K562 (cell line): ENCODE measurements around the gene SCN4A. TPM values are rescaled to one million over a fixed set of nuclear protein-coding genes. Genes with fewer than 3 reads are reported as not detected.

Source experiments
- ATAC-seq: fragments of 200-7000 bp; cut with Tn5 transposase; 3 replicates; pipeline ENCODE4 v1.9.1; 2020; ENCODE audit warnings: moderate library complexity
- BruUV-seq: library from RNA; stranded (reverse); fragments of 400-500 nt; replicated peaks from 2 replicates; lab custom pipeline; 2021; lab: Mats Ljungman, UMichigan
- CTCF ChIA-PET: fragments of 300-600 bp; formaldehyde crosslinking; extraction: SDS; loops from one replicate; lab custom pipeline; 2021; ENCODE audit warnings: low intra/inter-chr PET ratio; lab: Yijun Ruan, JAX
- POLR2A ChIA-PET: fragments of 300-600, 350-650 bp; sonication (Branson Sonifier 250); formaldehyde crosslinking; extraction: SDS; loops from one replicate; lab custom pipeline; 2021; ENCODE audit warnings: antibody characterized with exemption, inconsistent platforms; lab: Yijun Ruan, JAX
- DNase-seq, 4 experiments: peaks; one replicate each; pipeline versions ENCODE4 v3.0.0 to v3.0.0-alpha.2; 2011 to 2018; ENCODE audit warnings: low spot score in 3 of 4, mixed read lengths in 3 of 4; ENCODE audit errors: extremely low read depth in 1 of 4
- FAIRE-seq: peaks from 2 replicates; lab custom pipeline; 2011; peaks lifted over from hg19 to GRCh38; lab: Jason Lieb, UNC
- H2AFZ ChIP-seq: 2 replicates; pipeline ENCODE4 v1.6.0; 2011; ENCODE audit warnings: low read depth, low read length, control low read depth, inconsistent platforms
- H3K27ac ChIP-seq: fragments of 200-600 bp; 3 replicates; pipeline ENCODE4 v1.8.0; 2011; ENCODE audit warnings: low read depth, mild to moderate bottlenecking, control low read depth, inconsistent platforms, low read length, moderate library complexity, mixed read lengths; ENCODE audit errors: extremely low read depth
- H3K27me3 ChIP-seq, 2 experiments: fragments of 300-600 bp in 1 of 2; 2 replicates in 1 of 2; 3 replicates in 1 of 2; pipeline versions ENCODE4 v1.6.0 to v1.8.0; 2011; ENCODE audit warnings: inconsistent platforms in 2 of 2, low read length in 2 of 2, mild to moderate bottlenecking in 1 of 2, mixed read lengths in 1 of 2, moderate library complexity in 1 of 2; ENCODE audit not compliant: control insufficient read depth in 2 of 2, insufficient read depth in 2 of 2
- H3K36me3 ChIP-seq: fragments of 300-600 bp; 3 replicates; pipeline ENCODE4 v1.8.0; 2011; ENCODE audit warnings: mild to moderate bottlenecking, low read length, inconsistent platforms; ENCODE audit not compliant: control insufficient read depth, insufficient read depth
- H3K4me1 ChIP-seq, 2 experiments: fragments of 200-600 bp in 1 of 2; replicated peaks in 1 of 2; 2 replicates in 1 of 2; 3 replicates in 1 of 2; pipeline versions ENCODE4 v1.5.1 to v1.8.0; 2011; ENCODE audit warnings: inconsistent platforms in 2 of 2, low read length in 2 of 2, mild to moderate bottlenecking in 1 of 2, mixed read lengths in 1 of 2, moderate library complexity in 1 of 2; ENCODE audit not compliant: control insufficient read depth in 2 of 2, insufficient read depth in 2 of 2
- H3K4me2 ChIP-seq: 2 replicates; pipeline ENCODE4 v1.6.1; 2011; ENCODE audit warnings: low read length, control low read depth, inconsistent platforms, mixed read lengths; ENCODE audit not compliant: insufficient read depth
- H3K4me3 ChIP-seq: fragments of 200-600 bp; sonication (generic), shearing (Covaris generic); 2 replicates; pipeline ENCODE4 v1.5.1; 2016; ENCODE audit warnings: control low read depth, inconsistent platforms
- H3K79me2 ChIP-seq: fragments of 200-600 bp; 3 replicates; pipeline ENCODE4 v1.8.0; 2011; ENCODE audit warnings: low read length, inconsistent platforms; ENCODE audit not compliant: control insufficient read depth, insufficient read depth
- H3K9ac ChIP-seq, 2 experiments: 2 replicates each; pipeline versions ENCODE4 v1.6.0 to v1.6.1; 2011; ENCODE audit warnings: low read depth in 2 of 2, low read length in 2 of 2, control low read depth in 1 of 2, inconsistent platforms in 1 of 2, mild to moderate bottlenecking in 1 of 2, mixed read lengths in 1 of 2; ENCODE audit not compliant: insufficient read depth in 1 of 2
- H3K9me1 ChIP-seq: one replicate; pipeline ENCODE4 v1.6.0; 2011; ENCODE audit warnings: inconsistent platforms, mild to moderate bottlenecking, low read length, moderate library complexity; ENCODE audit not compliant: control insufficient read depth, insufficient read depth
- H3K9me3 ChIP-seq: replicated peaks from 2 replicates; pipeline ENCODE4 v1.5.1; 2011; ENCODE audit warnings: low read depth, low read length, inconsistent platforms; ENCODE audit not compliant: control insufficient read depth, insufficient read depth
- H4K20me1 ChIP-seq: replicated peaks from 2 replicates; pipeline ENCODE4 v1.6.1; 2011; ENCODE audit warnings: low read length, inconsistent platforms, mixed read lengths; ENCODE audit not compliant: control insufficient read depth, insufficient read depth
- PCBP1 ChIP-seq: fragments of 200-400 bp; formaldehyde crosslinking; IDR thresholded peaks from 2 replicates; pipeline ENCODE4 v1.6.1; 2018; ENCODE audit warnings: mild to moderate bottlenecking, low read depth, low read length; ENCODE audit not compliant: poor library complexity, severe bottlenecking
- RHOXF2B ChIP-seq: fragments of 250-450 bp; sonication (Bioruptor Pico); conservative IDR thresholded peaks from 2 replicates; pipeline ENCODE4 v1.5.1; 2021
- WGBS: fragments of 100-300 bp; shearing (Covaris generic); methylation state at CpG from one replicate; pipeline ENCODE4 v1.1.6; 2016; ENCODE audit warnings: low coverage, mixed read lengths; ENCODE audit not compliant: insufficient coverage; ENCODE audit errors: missing lambda C conversion rate; 5-methylcytosine and 5-hydroxymethylcytosine counted together
- in situ Hi-C: fragments of 300-500 bp; cut with MboI; formaldehyde crosslinking; loops from 4 replicates; pipeline ENCODE4 v1.15.0; 2018; ENCODE audit warnings: inconsistent platforms, mixed read lengths
- intact Hi-C: fragments of 100-400 bp; cut with micrococcal nuclease; formaldehyde crosslinking; loops from 2 replicates; pipeline ENCODE4 v1.14.2; 2022
- polyA plus RNA-seq, 8 experiments: library from polyadenylated mRNA; depleted of rRNA in 4 of 8; stranded (reverse) in 5 of 8; unstranded in 3 of 8; fragments of >200 nt; fragmentation: Nextera tagmentation in 2 of 8; fragmentation: Illumina TruSeq in 1 of 8; extraction: Ambion mirVana in 2 of 8; extraction: Trizol in 1 of 8; gene quantifications; 2 replicates each; pipeline versions ENCODE4 v1.2.1 to v1.2.3, GENCODE V29; 2011 to 2014; ENCODE audit warnings: inconsistent platforms in 1 of 8, missing spikeins in 1 of 8
- total RNA-seq, 7 experiments: library from RNA; depleted of rRNA in 6 of 7; stranded (reverse); fragments of >200 nt in 6 of 7; fragmentation: Illumina TruSeq in 2 of 7; extraction: Trizol in 2 of 7; gene quantifications; 2 replicates each; pipeline versions ENCODE4 v1.2.1 to v1.2.3, GENCODE V29; 2011 to 2021; ENCODE audit warnings: low replicate concordance in 1 of 7
- TF ChIP-seq, protein P1 (sequence below), 3 experiments: fragments of 200-800 bp in 1 of 3; sonication (Bioruptor generic) in 1 of 3; sonication (generic) in 1 of 3; formaldehyde crosslinking in 1 of 3; IDR thresholded peaks; 2 replicates each; pipeline versions ENCODE4 v1.6.1 to v1.8.0; 2016 to 2022; ENCODE audit warnings: mild to moderate bottlenecking in 2 of 3, missing compliant biosample characterization in 2 of 3, missing genetic modification characterization in 2 of 3, missing genetic modification reagents in 1 of 3
- TF ChIP-seq, protein P2 (sequence below), 3 experiments: IDR thresholded peaks in 2 of 3; conservative IDR thresholded peaks in 1 of 3; 2 replicates each; pipeline ENCODE4 v1.5.1; 2011 to 2012; ENCODE audit warnings: low read length in 3 of 3, mild to moderate bottlenecking in 3 of 3, control low read depth in 2 of 3, improper control_type of control experiment in 1 of 3, inconsistent platforms in 1 of 3, low read depth in 1 of 3, mixed read lengths in 1 of 3, moderate library complexity in 1 of 3; ENCODE audit not compliant: insufficient read depth in 2 of 3

The SCN4A gene
- total and polyA plus RNA-seq, 9 of the 15 experiments (the other 6 are each of a cell fraction or from before 2014, with no cell fraction given), result 0.29 to 2.6 (median 1.4) TPM

DNA sequence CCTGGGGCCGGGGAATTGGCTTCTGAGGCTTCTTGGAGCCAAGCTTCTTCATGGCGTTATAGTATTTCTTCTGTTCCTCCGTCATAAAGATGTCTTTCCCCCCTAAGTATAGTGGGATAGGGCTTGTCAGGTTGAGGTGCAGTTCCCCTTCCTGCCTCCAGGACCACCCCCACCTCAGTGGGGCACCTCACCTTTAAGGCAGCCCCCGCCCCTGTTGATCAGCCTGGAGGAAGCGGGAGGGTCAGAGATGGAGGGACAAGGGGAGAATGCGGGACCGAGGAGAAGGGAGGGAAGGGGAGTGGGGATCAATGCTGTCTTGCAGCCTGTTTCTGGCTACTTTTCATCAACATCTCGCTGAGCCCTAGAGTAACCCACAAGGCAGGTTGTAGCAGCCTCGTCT lies 29.0 kb downstream of the SCN4A start:
- no TSS peak for BruUV-seq
- intact Hi-C loops (loop anchor here (10.0 kb wide), 1 partner anchor 81 kb away; the partner anchor contains the start of gene ICAM2), in situ Hi-C loops (no loop called here)
- peaks cover 3 to 32% of the 10 kb centered on the region in 2 experiments; a peak in 3 of 5 replicates for H3K4me1 ChIP-seq
- H3K9me3 ChIP-seq, result no peaks in the 10 kb centered on the region; the same call in 1 of the 2 replicates
- H3K36me3 ChIP-seq, result no peaks in the 10 kb centered on the region
- H3K4me3 ChIP-seq, result no peak overlapping the region
- no peak overlapping the region for H3K4me2 ChIP-seq
- no peak overlapping the region for H2AFZ ChIP-seq
- 5% methylated on average over 9 of the region's 9 CpGs for WGBS
- CTCF ChIA-PET, result no interaction called here
- POLR2A ChIA-PET, result no interaction called here
- H4K20me1 ChIP-seq, result no peaks in the 10 kb centered on the region; the same call in 1 of the 2 replicates
- H3K27me3 ChIP-seq, result peaks cover 17 to 62% of the 10 kb centered on the region in 2 experiments; a peak in 4 of 5 replicates
- no peaks in the 10 kb centered on the region for H3K79me2 ChIP-seq
- no peak overlapping the region for H3K27ac ChIP-seq
- H3K9me1 ChIP-seq, result no peaks in the 10 kb centered on the region
- TF ChIP-seq PCBP1 (no peak), RHOXF2B (no peak)
- TF ChIP-seq, protein P1, sequence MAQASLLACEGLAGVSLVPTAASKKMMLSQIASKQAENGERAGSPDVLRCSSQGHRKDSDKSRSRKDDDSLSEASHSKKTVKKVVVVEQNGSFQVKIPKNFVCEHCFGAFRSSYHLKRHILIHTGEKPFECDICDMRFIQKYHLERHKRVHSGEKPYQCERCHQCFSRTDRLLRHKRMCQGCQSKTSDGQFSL (CRISPR knock-in tag; IDR thresholded peaks at IDR 0.05), result 0 out of 2 replicates have a peak, but pooled peaks have one; percentile 55
- TF ChIP-seq, protein P1 (tag; IDR thresholded peaks at IDR 0.05), result no peak
- TF ChIP-seq, protein P2, sequence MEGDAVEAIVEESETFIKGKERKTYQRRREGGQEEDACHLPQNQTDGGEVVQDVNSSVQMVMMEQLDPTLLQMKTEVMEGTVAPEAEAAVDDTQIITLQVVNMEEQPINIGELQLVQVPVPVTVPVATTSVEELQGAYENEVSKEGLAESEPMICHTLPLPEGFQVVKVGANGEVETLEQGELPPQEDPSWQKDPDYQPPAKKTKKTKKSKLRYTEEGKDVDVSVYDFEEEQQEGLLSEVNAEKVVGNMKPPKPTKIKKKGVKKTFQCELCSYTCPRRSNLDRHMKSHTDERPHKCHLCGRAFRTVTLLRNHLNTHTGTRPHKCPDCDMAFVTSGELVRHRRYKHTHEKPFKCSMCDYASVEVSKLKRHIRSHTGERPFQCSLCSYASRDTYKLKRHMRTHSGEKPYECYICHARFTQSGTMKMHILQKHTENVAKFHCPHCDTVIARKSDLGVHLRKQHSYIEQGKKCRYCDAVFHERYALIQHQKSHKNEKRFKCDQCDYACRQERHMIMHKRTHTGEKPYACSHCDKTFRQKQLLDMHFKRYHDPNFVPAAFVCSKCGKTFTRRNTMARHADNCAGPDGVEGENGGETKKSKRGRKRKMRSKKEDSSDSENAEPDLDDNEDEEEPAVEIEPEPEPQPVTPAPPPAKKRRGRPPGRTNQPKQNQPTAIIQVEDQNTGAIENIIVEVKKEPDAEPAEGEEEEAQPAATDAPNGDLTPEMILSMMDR (IDR thresholded peaks at IDR 0.05 in 2 of 3, conservative IDR thresholded peaks at IDR 0.05 in 1 of 3; ENCODE audit: insufficient read depth in 2 of 3, low read depth in 1 of 3, low read length in 3 of 3), result 0 out of 6 replicates have a peak, but pooled peaks of 1 of the 3 experiments have one; percentile 22
- DNase-seq (peak in 1 of 4 experiments; percentile 39), FAIRE-seq (no peak), ATAC-seq (no peak)
- no peak overlapping the region for H3K9ac ChIP-seq
